Cardiac muscle cell (in vitro differentiated cells and primary cell): ENCODE data around the gene DIAPH2. TPM values are rescaled to one million over a fixed set of nuclear protein-coding genes. Genes with fewer than 3 reads are reported as not detected.

Experiments
- DNase-seq, 2 donors: peaks; one replicate each; pipeline versions ENCODE4 v3.0.0 to v3.0.0-alpha.2; 2010 to 2017; ENCODE audit warnings: low read depth in 1 of 2, low spot score in 1 of 2
- H3K27ac ChIP-seq: fragments of 200-600 bp; sonication (generic); 2 replicates; pipeline ENCODE4 v1.5.1; 2016
- H3K27me3 ChIP-seq: fragments of 200-600 bp; sonication (generic); 2 replicates; pipeline ENCODE4 v1.6.0; 2016; ENCODE audit warnings: control low read depth
- H3K36me3 ChIP-seq: fragments of 200-600 bp; sonication (generic); 2 replicates; pipeline ENCODE4 v1.5.1; 2016; ENCODE audit warnings: control low read depth
- H3K4me1 ChIP-seq: fragments of 200-600 bp; sonication (generic); 2 replicates; pipeline ENCODE4 v1.8.1; 2017; ENCODE audit warnings: low read depth, mild to moderate bottlenecking, mixed run types
- H3K4me3 ChIP-seq: fragments of 200-600 bp; sonication (generic); 2 replicates; pipeline ENCODE4 v1.5.1; 2016; ENCODE audit warnings: mild to moderate bottlenecking
- H3K9me3 ChIP-seq: fragments of 200-600 bp; sonication (generic); 2 replicates; pipeline ENCODE4 v1.5.1; 2017; ENCODE audit warnings: low read depth, mild to moderate bottlenecking, control low read depth
- CTCF ChIP-seq: IDR thresholded peaks from 2 replicates; pipeline ENCODE4 v1.5.1; 2012; ENCODE audit warnings: low read depth, mild to moderate bottlenecking, low read length
- polyA plus RNA-seq: library from polyadenylated mRNA; unstranded; fragments of >200 nt; fragmentation: Nextera tagmentation; extraction: Ambion mirVana; gene quantifications from 2 replicates; pipeline ENCODE4 v1.2.1, GENCODE V29; 2016
- total RNA-seq: library from RNA; depleted of rRNA; stranded (reverse); fragments of >200 nt; gene quantifications from 2 replicates; pipeline ENCODE4 v1.2.3, GENCODE V29; 2016

Gene DIAPH2
- total and polyA plus RNA-seq, 2 experiments from 2014 or later = 9.1 to 18.4 TPM

GRCh38 chrX:96824166-96824565 lies 139.5 kb downstream of the DIAPH2 start:
- TF ChIP-seq CTCF = no peak
- H3K36me3 ChIP-seq = no peaks in the 10 kb centered on the region
- no peak overlapping the region for H3K27ac ChIP-seq
- DNase-seq = no peak
- no peaks in the 10 kb centered on the region for H3K9me3 ChIP-seq
- no peak overlapping the region for H3K4me3 ChIP-seq
- peaks cover 7% of the 10 kb centered on the region for H3K4me1 ChIP-seq
- H3K27me3 ChIP-seq = no peaks in the 10 kb centered on the region

GRCh38 chrX:96833333-96833732 lies 148.7 kb downstream of the DIAPH2 start:
- TF ChIP-seq CTCF = no peak
- H3K9me3 ChIP-seq = no peaks in the 10 kb centered on the region
- no peaks in the 10 kb centered on the region for H3K27me3 ChIP-seq
- H3K36me3 ChIP-seq = no peaks in the 10 kb centered on the region
- H3K4me3 ChIP-seq = no peak overlapping the region
- H3K27ac ChIP-seq = no peak overlapping the region
- H3K4me1 ChIP-seq = no peaks in the 10 kb centered on the region
- no peak for DNase-seq

GRCh38 chrX:96834137-96834536 lies 149.5 kb downstream of the DIAPH2 start:
- Histone ChIP-seq H3K36me3 (no peaks in the 10 kb centered on the region), H3K4me1 (no peaks in the 10 kb centered on the region), H3K27ac (no peak overlapping the region), H3K9me3 (no peaks in the 10 kb centered on the region), H3K27me3 (no peaks in the 10 kb centered on the region), H3K4me3 (no peak overlapping the region)
- DNase-seq = no peak
- no peak for TF ChIP-seq CTCF

GRCh38 chrX:96835660-96836289 lies 151.1 kb downstream of the DIAPH2 start:
- H3K36me3 ChIP-seq = no peaks in the 10 kb centered on the region

GRCh38 chrX:96837808-96838207 lies 153.2 kb downstream of the DIAPH2 start:
- peak in 1 of 2 donors; percentile 10 for DNase-seq
- TF ChIP-seq CTCF = no peak
- Histone ChIP-seq H3K36me3 (no peaks in the 10 kb centered on the region), H3K27ac (no peak overlapping the region), H3K27me3 (no peaks in the 10 kb centered on the region), H3K9me3 (no peaks in the 10 kb centered on the region), H3K4me3 (no peak overlapping the region), H3K4me1 (peaks cover 7% of the 10 kb centered on the region)

More at GRCh38 chrX:96835660-96836289, 151.1 kb downstream of the DIAPH2 start:
- no peaks in the 10 kb centered on the region for H3K27me3 ChIP-seq
- TF ChIP-seq CTCF = no peak
- no peak overlapping the region for H3K27ac ChIP-seq
- no peaks in the 10 kb centered on the region for H3K9me3 ChIP-seq
- H3K4me3 ChIP-seq = no peak overlapping the region
- no peaks in the 10 kb centered on the region for H3K4me1 ChIP-seq
- DNase-seq = no peak
